ENCODE data around the gene ALG11. TPM values are rescaled to one million over a fixed set of nuclear protein-coding genes. Genes with fewer than 3 reads are reported as not detected.
"Not testable (repeated sequence)": the region's sequence is repeated elsewhere in the genome, so short reads cannot be mapped to it uniquely, and the experiment has no call there.

The ALG11 gene
- total and polyA plus RNA-seq, 2 donors, result 9.1 to 24.7 TPM

- 90% methylated on average over 3 of the region's 3 CpGs for WGBS
Observed at GRCh38 chr13:51983292-51983691, 28.9 kb upstream of the ALG11 start.

GRCh38 chr13:51984904-51985303 lies 27.3 kb upstream of the ALG11 start:
- H3K27ac ChIP-seq (ENCODE audit: low read depth); H3K4me3 ChIP-seq (ENCODE audit: low read depth, low read length); DNase-seq (ENCODE audit: extremely low spot score); H3K36me3 ChIP-seq (ENCODE audit: insufficient read depth); H3K4me1 ChIP-seq (ENCODE audit: insufficient read depth): not testable (repeated sequence)
- 89% methylated on average over 4 of the region's 4 CpGs for WGBS

More at GRCh38 chr13:51983292-51983691, 28.9 kb upstream of the ALG11 start:
- not testable (repeated sequence) for H3K36me3 ChIP-seq (ENCODE audit: insufficient read depth); H3K4me3 ChIP-seq (ENCODE audit: low read depth, low read length); DNase-seq (ENCODE audit: extremely low spot score); H3K4me1 ChIP-seq (ENCODE audit: insufficient read depth); H3K27ac ChIP-seq (ENCODE audit: low read depth)

- DNase-seq (ENCODE audit: extremely low spot score), result no peak
- Histone ChIP-seq H3K27ac (ENCODE audit: low read depth) (no peak overlapping the region), H3K36me3 (ENCODE audit: insufficient read depth) (no peaks in the 10 kb centered on the region), H3K4me3 (ENCODE audit: low read depth, low read length) (no peak overlapping the region), H3K4me1 (ENCODE audit: insufficient read depth) (no peaks in the 10 kb centered on the region)
- 90% methylated on average over 3 of the region's 3 CpGs for WGBS
Observed at GRCh38 chr13:51988988-51989618, 23.1 kb upstream of the ALG11 start.

DNA sequence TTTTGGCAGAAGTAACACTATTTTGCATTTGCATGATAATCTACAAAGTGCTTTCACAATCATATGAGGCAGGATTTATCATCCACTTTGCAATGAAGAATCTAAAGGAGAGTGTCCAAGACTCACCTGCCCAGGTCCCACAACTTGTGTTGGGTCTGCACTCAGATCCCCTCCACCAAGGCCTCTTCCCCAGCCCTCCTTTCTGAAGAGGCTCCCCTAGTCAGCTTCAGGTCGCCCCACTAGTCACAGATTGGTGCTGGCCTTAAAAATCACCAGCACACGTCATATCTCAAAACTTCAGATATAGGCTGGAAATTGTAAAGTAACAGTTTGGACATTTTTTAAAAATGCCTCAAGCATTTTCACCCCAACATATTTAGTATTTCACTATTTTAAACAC lies 18.5 kb upstream of the ALG11 start:
- WGBS, result 76% methylated on average over 2 of the region's 2 CpGs
- no peak for DNase-seq (ENCODE audit: extremely low spot score)
- no peak overlapping the region for H3K4me3 ChIP-seq (ENCODE audit: low read depth, low read length)
- H3K36me3 ChIP-seq (ENCODE audit: insufficient read depth), result no peaks in the 10 kb centered on the region
- no peaks in the 10 kb centered on the region for H3K4me1 ChIP-seq (ENCODE audit: insufficient read depth)
- no peak overlapping the region for H3K27ac ChIP-seq (ENCODE audit: low read depth)

GRCh38 chr13:51995677-51996551 lies 16.3 kb upstream of the ALG11 start:
- Histone ChIP-seq H3K36me3 (ENCODE audit: insufficient read depth) (no peaks in the 10 kb centered on the region), H3K4me1 (ENCODE audit: insufficient read depth) (no peaks in the 10 kb centered on the region), H3K27ac (ENCODE audit: low read depth) (no peak overlapping the region), H3K4me3 (ENCODE audit: low read depth, low read length) (no peak overlapping the region)
- DNase-seq (ENCODE audit: extremely low spot score), result no peak
- 29% methylated on average over 9 of the region's 9 CpGs for WGBS

DNA sequence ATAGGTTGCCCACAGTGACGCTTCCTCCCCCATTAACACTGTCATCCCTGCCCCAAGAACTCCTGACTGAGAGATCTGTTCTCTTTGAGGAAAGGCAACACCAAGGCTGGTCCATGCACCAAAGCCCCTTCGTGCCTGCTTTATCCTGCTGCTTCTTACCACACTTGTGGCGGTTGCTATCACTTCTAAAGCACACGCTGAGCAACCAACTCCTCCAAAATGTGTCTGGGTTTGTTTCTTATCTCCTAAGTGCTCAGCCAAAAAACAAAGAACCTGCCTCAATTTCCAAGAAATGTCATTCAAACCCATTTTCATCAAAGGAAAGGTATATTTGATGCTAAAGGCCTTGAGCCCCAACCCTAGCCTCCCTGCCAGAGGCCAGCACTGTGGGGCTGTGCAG lies 15.6 kb upstream of the ALG11 start:
- H3K4me1 ChIP-seq (ENCODE audit: insufficient read depth), result no peaks in the 10 kb centered on the region
- 91% methylated on average over 4 of the region's 4 CpGs for WGBS
- no peak overlapping the region for H3K4me3 ChIP-seq (ENCODE audit: low read depth, low read length)
- no peak overlapping the region for H3K27ac ChIP-seq (ENCODE audit: low read depth)
- DNase-seq (ENCODE audit: extremely low spot score), result no peak
- no peaks in the 10 kb centered on the region for H3K36me3 ChIP-seq (ENCODE audit: insufficient read depth)

DNA sequence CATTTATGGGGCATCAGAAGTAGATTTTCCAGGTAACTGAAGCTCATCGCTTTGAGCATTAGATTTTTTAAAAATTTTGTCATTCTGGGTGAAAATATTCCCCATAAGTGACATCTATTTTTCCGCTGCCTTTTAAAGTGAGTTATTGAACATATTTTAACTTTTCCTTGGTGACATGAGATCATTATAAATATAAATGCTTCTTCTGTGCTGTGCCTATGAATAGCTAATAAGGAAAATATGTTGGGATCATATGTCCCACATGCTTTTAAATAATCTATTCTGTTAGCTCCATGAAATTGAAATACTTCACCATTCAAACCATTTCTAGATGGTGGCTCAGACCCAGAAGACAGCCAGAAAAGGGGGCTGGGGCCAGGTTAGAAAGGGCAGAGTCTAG lies 15.0 kb upstream of the ALG11 start:
- no peak for DNase-seq (ENCODE audit: extremely low spot score)
- no peaks in the 10 kb centered on the region for H3K36me3 ChIP-seq (ENCODE audit: insufficient read depth)
- 93% methylated on average over 2 of the region's 2 CpGs for WGBS
- H3K4me3 ChIP-seq (ENCODE audit: low read depth, low read length), result no peak overlapping the region
- H3K27ac ChIP-seq (ENCODE audit: low read depth), result no peak overlapping the region
- H3K4me1 ChIP-seq (ENCODE audit: insufficient read depth), result no peaks in the 10 kb centered on the region

DNA sequence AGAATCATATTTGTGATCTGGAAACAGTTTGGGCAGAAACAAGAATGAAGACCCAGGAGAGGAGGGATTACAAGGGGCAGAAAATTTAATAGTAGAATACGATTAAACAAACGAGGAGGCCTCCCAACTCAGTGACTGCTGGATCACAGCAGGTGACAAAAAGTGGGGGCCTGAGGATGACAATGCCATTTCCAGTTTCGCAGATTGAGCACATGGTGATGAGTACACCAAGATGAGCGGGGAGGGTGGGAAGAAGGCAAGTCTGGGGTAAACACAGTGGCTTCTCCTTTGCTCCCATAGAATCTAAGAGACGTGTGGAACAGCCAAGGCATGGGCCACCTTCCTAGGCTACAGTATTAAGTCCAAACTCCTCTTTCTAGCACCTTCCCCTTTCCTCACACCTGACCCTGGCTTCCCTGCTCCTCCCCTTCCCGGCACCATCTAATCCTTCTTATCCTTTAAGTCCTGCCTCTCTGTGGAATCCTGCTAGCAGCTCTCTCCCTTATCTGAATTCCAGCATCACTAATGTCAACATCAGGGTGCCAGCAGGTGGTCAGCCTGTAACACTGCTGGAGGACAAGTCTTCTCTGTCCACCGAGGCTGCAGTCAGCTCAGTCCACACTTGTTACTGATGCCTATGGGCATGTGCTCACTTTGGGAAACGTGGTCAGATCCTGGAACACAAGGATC lies 14.4 kb upstream of the ALG11 start:
- H3K4me1 ChIP-seq (ENCODE audit: insufficient read depth), result no peaks in the 10 kb centered on the region
- no peak for DNase-seq (ENCODE audit: extremely low spot score)
- H3K27ac ChIP-seq (ENCODE audit: low read depth), result no peak overlapping the region
- no peaks in the 10 kb centered on the region for H3K36me3 ChIP-seq (ENCODE audit: insufficient read depth)
- no peak overlapping the region for H3K4me3 ChIP-seq (ENCODE audit: low read depth, low read length)
- 65% methylated on average over 8 of the region's 8 CpGs for WGBS

- Histone ChIP-seq H3K36me3 (ENCODE audit: insufficient read depth) (no peaks in the 10 kb centered on the region), H3K4me3 (ENCODE audit: low read depth, low read length) (no peak overlapping the region), H3K27ac (ENCODE audit: low read depth) (no peak overlapping the region), H3K4me1 (ENCODE audit: insufficient read depth) (no peaks in the 10 kb centered on the region)
- 34% methylated on average over 6 of the region's 6 CpGs for WGBS
- no peak for DNase-seq (ENCODE audit: extremely low spot score)
Observed at GRCh38 chr13:51998723-51999509, 13.3 kb upstream of the ALG11 start.

- 26% methylated on average over 13 of the region's 13 CpGs for WGBS
- no peak for DNase-seq (ENCODE audit: extremely low spot score)
- no peak overlapping the region for H3K27ac ChIP-seq (ENCODE audit: low read depth)
- H3K4me1 ChIP-seq (ENCODE audit: insufficient read depth), result no peaks in the 10 kb centered on the region
- H3K4me3 ChIP-seq (ENCODE audit: low read depth, low read length), result no peak overlapping the region
- no peaks in the 10 kb centered on the region for H3K36me3 ChIP-seq (ENCODE audit: insufficient read depth)
Observed at GRCh38 chr13:51999510-51999911, 12.7 kb upstream of the ALG11 start.

GRCh38 chr13:51999921-52000320 lies 12.3 kb upstream of the ALG11 start:
- H3K27ac ChIP-seq (ENCODE audit: low read depth), result no peak overlapping the region

DNA sequence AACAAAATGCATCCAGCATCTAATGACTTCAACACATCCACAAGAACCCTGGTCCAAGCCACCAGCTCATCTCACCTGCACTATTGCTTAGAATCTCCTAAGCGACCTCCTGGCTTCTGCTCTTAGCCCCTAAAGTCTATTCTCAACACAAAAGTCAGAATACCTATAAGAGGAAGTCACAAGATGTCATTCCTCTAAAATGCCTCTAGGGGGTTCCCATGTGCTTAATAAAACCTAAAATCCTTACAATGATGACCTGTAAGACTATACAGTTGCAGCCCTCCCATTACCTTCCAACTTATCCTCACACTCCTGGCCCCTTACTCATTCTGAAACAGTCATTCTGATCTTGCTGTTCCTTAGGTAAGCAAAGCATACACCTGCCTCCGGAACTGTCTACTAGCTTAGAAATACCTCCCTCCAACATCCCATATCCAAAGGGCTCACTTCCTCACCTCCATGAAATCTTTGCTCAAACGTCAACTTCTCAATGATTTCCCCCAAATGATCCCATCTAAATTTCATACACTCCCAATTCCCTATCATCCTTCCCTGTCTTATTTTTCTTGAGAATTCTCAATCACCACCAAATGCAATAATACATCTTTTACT lies 11.0 kb upstream of the ALG11 start:
- Histone ChIP-seq H3K36me3 (ENCODE audit: insufficient read depth) (no peaks in the 10 kb centered on the region), H3K4me1 (ENCODE audit: insufficient read depth) (no peaks in the 10 kb centered on the region), H3K27ac (ENCODE audit: low read depth) (no peak overlapping the region), H3K4me3 (ENCODE audit: low read depth, low read length) (no peak overlapping the region)
- no peak for DNase-seq (ENCODE audit: extremely low spot score)
- WGBS, result 58% methylated on average over 3 of the region's 3 CpGs

More at GRCh38 chr13:51999921-52000320, 12.3 kb upstream of the ALG11 start:
- H3K4me1 ChIP-seq (ENCODE audit: insufficient read depth), result no peaks in the 10 kb centered on the region
- DNase-seq (ENCODE audit: extremely low spot score), result no peak
- WGBS, result 52% methylated on average over 1 of the region's 1 CpG
- H3K4me3 ChIP-seq (ENCODE audit: low read depth, low read length), result no peak overlapping the region
- no peaks in the 10 kb centered on the region for H3K36me3 ChIP-seq (ENCODE audit: insufficient read depth)

DNA sequence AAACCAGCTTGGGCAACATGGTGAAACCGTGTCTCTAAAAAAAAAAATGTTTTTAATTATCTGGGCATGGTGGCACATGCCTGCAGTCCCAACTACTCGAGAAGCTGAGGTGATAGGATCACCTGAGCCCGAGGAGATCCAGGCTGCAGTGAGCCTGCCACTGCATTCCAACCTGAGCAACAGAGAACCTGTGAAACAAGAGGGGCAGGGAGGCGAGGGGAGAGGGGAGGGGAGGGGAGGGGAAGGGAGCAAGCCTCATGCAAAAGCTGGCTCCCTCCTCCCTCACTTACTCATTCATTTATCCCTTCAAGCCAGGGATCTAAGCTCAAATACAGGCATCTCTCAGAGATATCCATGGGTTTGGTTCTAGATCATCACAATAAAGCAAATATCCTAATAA lies 9.8 kb upstream of the ALG11 start:
- Histone ChIP-seq H3K4me1 (ENCODE audit: insufficient read depth) (no peaks in the 10 kb centered on the region), H3K36me3 (ENCODE audit: insufficient read depth) (no peaks in the 10 kb centered on the region), H3K4me3 (ENCODE audit: low read depth, low read length) (no peak overlapping the region), H3K27ac (ENCODE audit: low read depth) (no peak overlapping the region)
- no peak for DNase-seq (ENCODE audit: extremely low spot score)
- WGBS, result 65% methylated on average over 4 of the region's 4 CpGs
